Astrocyte of the cerebellum (primary cell): ENCODE results near the gene ITPRID2.

ENCODE experiments used
- DNase-seq: peaks from one replicate; pipeline ENCODE4 v3.0.0-alpha.2; 2011; ENCODE audit warnings: low read depth
- H3K4me3 ChIP-seq: 2 replicates; pipeline ENCODE4 v1.5.1; 2011; ENCODE audit warnings: mild to moderate bottlenecking, low read depth, low read length, moderate library complexity
- in situ Hi-C: cut with HindIII; loops from 2 replicates; pipeline ENCODE4 v1.10.0; 2017; ENCODE audit warnings: low sequenced_read_pairs
- TF ChIP-seq, protein P1 (sequence below): IDR thresholded peaks from 2 replicates; pipeline ENCODE4 v1.5.1; 2012; ENCODE audit warnings: low read length, low read depth, moderate library complexity, mild to moderate bottlenecking; ENCODE audit errors: missing control alignments

ITPRID2 gene

DNA sequence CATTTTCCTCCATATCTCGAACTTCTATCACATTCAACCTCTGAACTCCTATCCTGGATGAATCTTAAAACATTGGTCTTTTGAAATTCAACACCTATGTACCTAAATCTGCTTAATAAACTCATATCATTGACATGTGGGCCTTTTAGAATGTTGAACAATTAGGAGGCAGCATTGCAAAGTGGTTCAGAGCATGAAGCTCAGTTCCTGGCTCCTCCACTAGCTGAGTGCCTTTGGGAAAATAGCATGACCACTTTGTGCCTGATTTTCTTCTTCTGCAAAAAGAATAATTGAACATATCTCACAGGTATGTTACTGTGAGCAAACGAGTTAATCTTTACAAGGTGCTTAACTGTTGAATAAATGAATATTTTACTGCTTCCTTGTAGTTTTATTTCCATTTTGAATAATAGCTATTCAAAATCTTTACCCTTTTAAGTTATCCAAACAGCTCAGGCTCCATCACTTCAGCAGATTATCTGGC lies 14.3 kb upstream of the ITPRID2 start:
- in situ Hi-C loops, result loop anchor here (25.0 kb wide), 1 partner anchor 115 kb away; no protein-coding TSS in a partner anchor
- TF ChIP-seq, protein P1, sequence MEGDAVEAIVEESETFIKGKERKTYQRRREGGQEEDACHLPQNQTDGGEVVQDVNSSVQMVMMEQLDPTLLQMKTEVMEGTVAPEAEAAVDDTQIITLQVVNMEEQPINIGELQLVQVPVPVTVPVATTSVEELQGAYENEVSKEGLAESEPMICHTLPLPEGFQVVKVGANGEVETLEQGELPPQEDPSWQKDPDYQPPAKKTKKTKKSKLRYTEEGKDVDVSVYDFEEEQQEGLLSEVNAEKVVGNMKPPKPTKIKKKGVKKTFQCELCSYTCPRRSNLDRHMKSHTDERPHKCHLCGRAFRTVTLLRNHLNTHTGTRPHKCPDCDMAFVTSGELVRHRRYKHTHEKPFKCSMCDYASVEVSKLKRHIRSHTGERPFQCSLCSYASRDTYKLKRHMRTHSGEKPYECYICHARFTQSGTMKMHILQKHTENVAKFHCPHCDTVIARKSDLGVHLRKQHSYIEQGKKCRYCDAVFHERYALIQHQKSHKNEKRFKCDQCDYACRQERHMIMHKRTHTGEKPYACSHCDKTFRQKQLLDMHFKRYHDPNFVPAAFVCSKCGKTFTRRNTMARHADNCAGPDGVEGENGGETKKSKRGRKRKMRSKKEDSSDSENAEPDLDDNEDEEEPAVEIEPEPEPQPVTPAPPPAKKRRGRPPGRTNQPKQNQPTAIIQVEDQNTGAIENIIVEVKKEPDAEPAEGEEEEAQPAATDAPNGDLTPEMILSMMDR, result no peak
- no peak for DNase-seq
- H3K4me3 ChIP-seq, result no peak overlapping the region

DNA sequence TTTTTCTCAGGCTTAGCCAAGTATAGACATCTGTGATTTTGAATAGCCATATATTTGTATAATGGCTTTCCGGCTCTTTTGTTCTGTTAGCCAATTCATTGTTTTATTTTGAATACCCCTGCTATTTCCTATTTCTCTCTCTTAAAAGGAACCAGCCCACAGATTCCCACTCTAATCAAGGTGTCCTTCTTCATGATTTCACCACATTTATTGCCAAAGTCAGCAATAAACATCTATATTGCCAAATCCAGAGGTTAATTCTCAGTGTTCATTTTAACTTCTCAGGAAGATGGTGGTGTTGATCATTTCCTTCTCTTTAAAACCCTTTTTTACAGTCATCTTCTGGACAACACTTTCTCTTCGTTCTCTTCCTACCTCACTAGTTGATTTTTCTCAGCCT lies 13.1 kb upstream of the ITPRID2 start:
- TF ChIP-seq, protein P1, result no peak
- no peak overlapping the region for H3K4me3 ChIP-seq
- DNase-seq, result no peak
- in situ Hi-C loops, result loop anchor here (25.0 kb wide), 1 partner anchor 116 kb away; no protein-coding TSS in a partner anchor

- no peak for DNase-seq
- TF ChIP-seq, protein P1, result no peak
- H3K4me3 ChIP-seq, result no peak overlapping the region
- in situ Hi-C loops, result loop anchor here (25.0 kb wide), 1 partner anchor 117 kb away; no protein-coding TSS in a partner anchor
These were observed 12.2 kb upstream of the ITPRID2 start for GRCh38 chr2:181879295-181879694.

- TF ChIP-seq, protein P1, result no peak
- in situ Hi-C loops, result loop anchor here (25.0 kb wide), 1 partner anchor 120 kb away; no protein-coding TSS in a partner anchor
- DNase-seq, result no peak
These were observed 9.1 kb upstream of the ITPRID2 start for GRCh38 chr2:181882246-181883020.

GRCh38 chr2:181884601-181885000 lies 6.9 kb upstream of the ITPRID2 start:
- no peak for DNase-seq
- in situ Hi-C loops, result loop anchor here (25.0 kb wide), 1 partner anchor 122 kb away; no protein-coding TSS in a partner anchor
- TF ChIP-seq, protein P1, result no peak
- H3K4me3 ChIP-seq, result no peak overlapping the region

More at GRCh38 chr2:181882246-181883020, 9.1 kb upstream of the ITPRID2 start:
- H3K4me3 ChIP-seq, result no peak overlapping the region

- no peak overlapping the region for H3K4me3 ChIP-seq
- TF ChIP-seq, protein P1, result no peak
- DNase-seq, result no peak
- in situ Hi-C loops, result loop anchor here (25.0 kb wide), 1 partner anchor 123 kb away; no protein-coding TSS in a partner anchor
These were observed 6.4 kb upstream of the ITPRID2 start for GRCh38 chr2:181885096-181885495.
